Renal cortex interstitium (tissue), 3 donors: ENCODE measurements around the gene HUNK. TPM values are rescaled to one million over a fixed set of nuclear protein-coding genes. Genes with fewer than 3 reads are reported as not detected.

Experiments used
- polyA plus RNA-seq, 3 donors: library from polyadenylated mRNA; unstranded; fragments of 120-200 nt; gene quantifications; one replicate each; pipeline ENCODE4 v1.2.1, GENCODE V29; 2013; ENCODE audit not compliant: insufficient read length in 3 of 3

HUNK gene
- polyA plus RNA-seq, 3 donors, result 19.4 to 19.6 (median 19.4) TPM

Other genes with a start within 250 kb of the HUNK start
- gene SOD1, start 213.3 kb upstream of the HUNK start, polyA plus RNA-seq, result 100 to 1,000 TPM; 252 to 276 (median 255) TPM
- gene SCAF4, start 140.9 kb upstream of the HUNK start, polyA plus RNA-seq, result 10 to 100 TPM; 36.5 to 42.4 (median 41.2) TPM